ENCODE measurements around the gene CFB.
"Not testable (repeated sequence)": the region's sequence is repeated elsewhere in the genome, so short reads cannot be mapped to it uniquely, and the experiment has no call there.

CFB gene

GRCh38 chr6:31971993-31972708 is 26.3 kb downstream of the CFB start, which contains the start of gene DXO:
Gene DXO (minus strand): TSS chr6:31972138. CDS start chr6:31971675, 463 bp downstream.
- DNase-seq: peak; percentile 97

- no peak for DNase-seq
Observed at GRCh38 chr6:31972709-31973350, 26.9 kb downstream of the CFB start.

GRCh38 chr6:31976065-31976464 is 30.2 kb downstream of the CFB start:
- DNase-seq: not testable (repeated sequence)

GRCh38 chr6:31977816-31978431 is 32.0 kb downstream of the CFB start:
- DNase-seq: no peak

- DNase-seq: no peak
Observed at GRCh38 chr6:31978831-31979230, 32.9 kb downstream of the CFB start.

- no peak for DNase-seq
Observed at GRCh38 chr6:31979238-31979898, 33.5 kb downstream of the CFB start.

GRCh38 chr6:31980195-31980876 is 34.4 kb downstream of the CFB start:
- DNase-seq: not testable (repeated sequence)

GRCh38 chr6:31980998-31981397 is 35.1 kb downstream of the CFB start:
- DNase-seq: not testable (repeated sequence)

- not testable (repeated sequence) for DNase-seq
Observed at GRCh38 chr6:31981744-31982143, 35.8 kb downstream of the CFB start, which contains the start of gene C4A. Gene C4A (plus strand): TSS chr6:31982057. CDS start chr6:31982108, 51 bp downstream.

- DNase-seq: not testable (repeated sequence)
Observed at GRCh38 chr6:31989363-31989762, 43.5 kb downstream of the CFB start.

- DNase-seq: not testable (repeated sequence)
Observed at GRCh38 chr6:31994421-31994820, 48.5 kb downstream of the CFB start.

GRCh38 chr6:31996385-31996784 is 50.5 kb downstream of the CFB start:
- DNase-seq: not testable (repeated sequence)
